ENCODE data around the gene KLHL15.
"Not testable (repeated sequence)": the region's sequence is repeated elsewhere in the genome, so short reads cannot be mapped to it uniquely, and the experiment has no call there.

- TF ChIP-seq CTCF, POLR2A (IDR thresholded peaks at IDR 0.05): not testable (repeated sequence)
Observed at GRCh38 chrX:24046060-24046459, 19.1 kb upstream of the KLHL15 start.

Measured in Peyer's patch (tissue), 4 donors.